H1 (cell line): ENCODE results near the gene APEH. TPM values are rescaled to one million over a fixed set of nuclear protein-coding genes. Genes with fewer than 3 reads are reported as not detected.

Source experiments
- CTCF ChIA-PET: fragments of 300-600 bp; sonication (Branson Sonifier 250); formaldehyde crosslinking; loops from one replicate; lab custom pipeline; 2021; ENCODE audit not compliant: partially characterized antibody; lab: Charles Lee
- POLR2A ChIA-PET: fragments of 300-600 bp; sonication (Branson Sonifier 250); formaldehyde crosslinking; loops from one replicate; lab custom pipeline; 2021; ENCODE audit warnings: inconsistent platforms; ENCODE audit not compliant: partially characterized antibody; lab: Charles Lee
- DNase-seq, 2 experiments: peaks; one replicate each; pipeline versions ENCODE4 v3.0.0 to v3.0.0-alpha.2; 2010 to 2022; ENCODE audit warnings: low spot score in 2 of 2, low read depth in 1 of 2, mixed read lengths in 1 of 2
- FAIRE-seq: peaks from 2 replicates; lab custom pipeline; 2011; peaks lifted over from hg19 to GRCh38; lab: Jason Lieb, UNC
- H2AFZ ChIP-seq: 2 replicates; pipeline ENCODE4 v1.8.1; 2012; ENCODE audit warnings: low read length, inconsistent platforms
- H2AK5ac ChIP-seq: 2 replicates; pipeline ENCODE4 v1.6.1; 2013; ENCODE audit warnings: low read depth, low read length
- H2BK120ac ChIP-seq: replicated peaks from 2 replicates; pipeline ENCODE3; 2013; ENCODE audit warnings: low read depth, low read length, inconsistent platforms
- H2BK12ac ChIP-seq: 2 replicates; pipeline ENCODE4 v1.6.1; 2013; ENCODE audit warnings: low read depth, low read length
- H2BK15ac ChIP-seq: 2 replicates; pipeline ENCODE4 v1.6.1; 2013; ENCODE audit warnings: low read length
- H2BK20ac ChIP-seq: 2 replicates; pipeline ENCODE4 v1.6.1; 2013; ENCODE audit warnings: low read length
- H2BK5ac ChIP-seq: 2 replicates; pipeline ENCODE4 v1.6.1; 2013; ENCODE audit warnings: low read depth, low read length
- H3K14ac ChIP-seq: 2 replicates; pipeline ENCODE4 v1.6.1; 2013; ENCODE audit warnings: inconsistent platforms; ENCODE audit not compliant: insufficient read length
- H3K18ac ChIP-seq: 2 replicates; pipeline ENCODE4 v1.6.1; 2013; ENCODE audit warnings: low read length; ENCODE audit errors: extremely low read depth
- H3K23ac ChIP-seq: 2 replicates; pipeline ENCODE4 v1.6.1; 2013; ENCODE audit warnings: inconsistent platforms; ENCODE audit not compliant: insufficient read length
- H3K23me2 ChIP-seq: 2 replicates; pipeline ENCODE4 v1.6.1; 2013; ENCODE audit warnings: low read depth, low read length
- H3K27ac ChIP-seq: 2 replicates; pipeline ENCODE4 v1.6.1; 2011; ENCODE audit warnings: low read depth, low read length, inconsistent platforms
- H3K27me3 ChIP-seq, 4 experiments: replicated peaks in 1 of 4; 1 replicate in 1 of 4; 2 replicates in 3 of 4; pipeline versions ENCODE4 v1.6.1 to v1.8.1; 2011 to 2013; ENCODE audit warnings: low read length in 3 of 4, mild to moderate bottlenecking in 3 of 4, inconsistent platforms in 2 of 4, mixed read lengths in 2 of 4, moderate library complexity in 1 of 4; ENCODE audit not compliant: control insufficient read depth in 3 of 4, insufficient read depth in 3 of 4; ENCODE audit errors: extremely low read depth in 1 of 4
- H3K36me3 ChIP-seq, 4 experiments: 2 replicates each; pipeline versions ENCODE4 v1.6.1 to v1.8.1; 2011 to 2013; ENCODE audit warnings: mild to moderate bottlenecking in 4 of 4, low read length in 3 of 4, moderate library complexity in 2 of 4, control low read depth in 1 of 4, inconsistent platforms in 1 of 4; ENCODE audit not compliant: insufficient read depth in 4 of 4, control insufficient read depth in 2 of 4
- H3K4ac ChIP-seq: replicated peaks from 2 replicates; pipeline ENCODE3; 2013; ENCODE audit warnings: low read length, low read depth, mixed read lengths, inconsistent platforms; ENCODE audit not compliant: insufficient read length
- H3K4me1 ChIP-seq, 4 experiments: replicated peaks in 1 of 4; 1 replicate in 1 of 4; 2 replicates in 3 of 4; pipeline versions ENCODE4 v1.6.1 to v1.8.1; 2011 to 2013; ENCODE audit warnings: low read length in 3 of 4, inconsistent platforms in 2 of 4, mixed read lengths in 1 of 4; ENCODE audit not compliant: insufficient read depth in 4 of 4, control insufficient read depth in 3 of 4
- H3K4me2 ChIP-seq, 2 experiments: 2 replicates each; pipeline versions ENCODE4 v1.6.1 to v1.8.1; 2011 to 2013; ENCODE audit warnings: low read depth in 2 of 2, low read length in 2 of 2, control low read depth in 1 of 2, inconsistent platforms in 1 of 2, mild to moderate bottlenecking in 1 of 2; ENCODE audit not compliant: insufficient read depth in 1 of 2
- H3K4me3 ChIP-seq, 4 experiments: fragments of 200-600, 300-600 bp in 1 of 4; sonication (generic), shearing (Covaris generic), sonication (Bioruptor Twin) in 1 of 4; 2 replicates each; pipeline versions ENCODE4 v1.5.1 to v1.8.1; 2011 to 2016; ENCODE audit warnings: low read length in 4 of 4, low read depth in 3 of 4, control low read depth in 2 of 4, inconsistent platforms in 2 of 4, mild to moderate bottlenecking in 2 of 4, mixed read lengths in 1 of 4, moderate library complexity in 1 of 4; ENCODE audit not compliant: insufficient read depth in 2 of 4; ENCODE audit errors: extremely low read depth in 1 of 4
- H3K56ac ChIP-seq: replicated peaks from 2 replicates; pipeline ENCODE3; 2013; ENCODE audit warnings: low read depth, mild to moderate bottlenecking, mixed read lengths, low read length, inconsistent platforms; ENCODE audit not compliant: insufficient read length
- H3K79me1 ChIP-seq: 2 replicates; pipeline ENCODE4 v1.6.1; 2013; ENCODE audit warnings: low read depth, low read length, control low read depth
- H3K79me2 ChIP-seq, 2 experiments: 2 replicates each; pipeline versions ENCODE4 v1.6.1 to v1.8.1; 2012 to 2013; ENCODE audit warnings: low read length in 2 of 2, mild to moderate bottlenecking in 2 of 2, inconsistent platforms in 1 of 2; ENCODE audit not compliant: insufficient read depth in 2 of 2, control insufficient read depth in 1 of 2
- H3K9ac ChIP-seq, 4 experiments: replicated peaks in 1 of 4; 1 replicate in 1 of 4; 2 replicates in 3 of 4; pipeline versions ENCODE4 v1.6.1 to v1.8.1; 2011 to 2013; ENCODE audit warnings: low read depth in 3 of 4, low read length in 3 of 4, control low read depth in 2 of 4, mild to moderate bottlenecking in 2 of 4, moderate library complexity in 2 of 4, inconsistent platforms in 1 of 4; ENCODE audit errors: extremely low read depth in 1 of 4
- H3K9me3 ChIP-seq, 2 experiments: 2 replicates each; pipeline versions ENCODE4 v1.6.1 to v1.8.1; 2012 to 2013; ENCODE audit warnings: mild to moderate bottlenecking in 2 of 2, moderate library complexity in 2 of 2, control low read depth in 1 of 2, inconsistent platforms in 1 of 2, low read depth in 1 of 2, low read length in 1 of 2, mixed read lengths in 1 of 2; ENCODE audit not compliant: insufficient read depth in 2 of 2
- H4K20me1 ChIP-seq, 2 experiments: replicated peaks in 1 of 2; 2 replicates each; pipeline versions ENCODE3 to v1.8.1; 2011 to 2013; ENCODE audit warnings: inconsistent platforms in 2 of 2, low read length in 2 of 2, mild to moderate bottlenecking in 1 of 2; ENCODE audit not compliant: insufficient read depth in 2 of 2, control insufficient read depth in 1 of 2
- H4K5ac ChIP-seq: 2 replicates; pipeline ENCODE4 v1.6.1; 2013; ENCODE audit warnings: low read length, low read depth, mixed read lengths, inconsistent platforms; ENCODE audit not compliant: insufficient read length
- H4K8ac ChIP-seq: 2 replicates; pipeline ENCODE4 v1.8.0; 2013; ENCODE audit warnings: mild to moderate bottlenecking, moderate library complexity, low read length, inconsistent platforms; ENCODE audit not compliant: insufficient read depth; ENCODE audit errors: extremely low read depth
- H4K91ac ChIP-seq: replicated peaks from 2 replicates; pipeline ENCODE3; 2013; ENCODE audit warnings: low read length, mixed read lengths, inconsistent platforms; ENCODE audit not compliant: insufficient read length
- CHD1 ChIP-seq: IDR thresholded peaks from 2 replicates; pipeline ENCODE4 v1.6.1; 2012; ENCODE audit warnings: low read depth, low read length, improper control_type of control experiment
- CREB1 ChIP-seq: IDR thresholded peaks from 2 replicates; pipeline ENCODE4 v1.6.1; 2012; ENCODE audit warnings: inconsistent platforms
- HDAC2 ChIP-seq, 2 experiments: fragments of 300-600 bp in 1 of 2; sonication (generic) in 1 of 2; IDR thresholded peaks; 2 replicates each; pipeline ENCODE4 v1.6.1; 2011 to 2012; ENCODE audit warnings: low read depth in 2 of 2, low read length in 2 of 2, mild to moderate bottlenecking in 2 of 2, moderate library complexity in 2 of 2, borderline replicate concordance in 1 of 2, inconsistent platforms in 1 of 2
- JUND ChIP-seq: IDR thresholded peaks from 2 replicates; pipeline ENCODE4 v1.6.1; 2011; ENCODE audit warnings: mild to moderate bottlenecking, improper control_type of control experiment, low read length
- SIRT6 ChIP-seq: IDR thresholded peaks from one replicate; pipeline ENCODE4 v1.7.1; 2012; ENCODE audit warnings: low read length, inconsistent platforms
- SP1 ChIP-seq: IDR thresholded peaks from 2 replicates; pipeline ENCODE4 v1.6.1; 2011; ENCODE audit warnings: low read depth, low read length
- SRF ChIP-seq: IDR thresholded peaks from 2 replicates; pipeline ENCODE4 v1.6.1; 2011; ENCODE audit warnings: mild to moderate bottlenecking, low read depth, low read length, moderate library complexity
- ZNF274 ChIP-seq: IDR thresholded peaks from 2 replicates; pipeline ENCODE4 v1.7.0; 2012; ENCODE audit warnings: low read length, borderline replicate concordance; ENCODE audit errors: extremely low read depth
- WGBS, 2 experiments: shearing (Covaris generic) in 1 of 2; methylation state at CpG; one replicate each; pipeline versions ENCODE4 v1.1.6 to v1.1.7; 2013 to 2015; ENCODE audit warnings: low lambda C conversion rate in 2 of 2, mixed read lengths in 2 of 2, inconsistent platforms in 1 of 2, low coverage in 1 of 2, missing lambda C conversion rate in 1 of 2; ENCODE audit not compliant: insufficient replicate concordance in 2 of 2, insufficient coverage in 1 of 2, insufficient read length in 1 of 2; ENCODE audit errors: extremely low coverage in 1 of 2, missing lambda C conversion rate in 1 of 2; 5-methylcytosine and 5-hydroxymethylcytosine counted together
- polyA plus RNA-seq, 7 experiments: library from polyadenylated mRNA; depleted of rRNA in 3 of 7; stranded (reverse) in 5 of 7; unstranded in 2 of 7; fragments of >200 nt in 5 of 7; fragments of 200-250 nt in 2 of 7; gene quantifications; 1 replicate in 5 of 7; 2 replicates in 1 of 7; 4 replicates in 1 of 7; pipeline versions ENCODE4 v1.2.1 to v1.2.3, GENCODE V29; 2011 to 2013; ENCODE audit warnings: missing spikeins in 2 of 7, mixed read lengths in 2 of 7
- total RNA-seq: library from RNA; stranded (reverse); fragmentation: NEBNext Ultra II Directional; extraction: Animal tissue kit (Norgen Biotek cat#: 25700); gene quantifications from 2 replicates; pipeline ENCODE4 v1.2.1, GENCODE V29; 2021

Gene APEH
- total and polyA plus RNA-seq, 2 of the 8 experiments (the other 6 are each of a cell fraction or from before 2014, with no cell fraction given), result 222 to 260 TPM

DNA sequence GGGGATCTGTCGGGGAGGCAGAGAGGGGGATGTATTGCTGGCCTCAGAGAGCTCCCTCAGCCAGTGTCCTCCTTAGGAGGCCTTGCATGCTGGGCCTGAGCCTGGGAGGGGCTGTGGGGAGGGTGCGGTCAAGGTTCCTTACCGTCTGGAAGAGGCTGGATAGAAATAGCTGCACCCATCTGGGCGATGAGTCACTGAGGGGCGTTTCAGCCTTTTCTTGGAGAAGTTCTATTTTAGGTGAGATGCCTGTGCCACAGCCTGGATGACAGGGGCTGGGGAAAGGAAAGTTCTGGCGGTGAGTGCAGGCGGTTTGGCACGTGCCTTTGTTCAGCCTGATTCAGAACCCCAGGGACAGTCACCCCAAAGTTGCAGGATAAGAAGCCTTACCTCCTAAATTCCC is 35.7 kb upstream of the APEH start:
- H3K4me2 ChIP-seq, result no peak overlapping the region
- FAIRE-seq, result no peak

More for the DNA sequence above, 35.7 kb upstream of the APEH start:
- no peak overlapping the region for H2AK5ac ChIP-seq
- H2AFZ ChIP-seq, result no peak overlapping the region
- no peaks in the 10 kb centered on the region for H3K9me3 ChIP-seq
- H2BK15ac ChIP-seq, result no peak overlapping the region
- no peak overlapping the region for H4K91ac ChIP-seq
- CTCF ChIA-PET, result interaction anchor here (1.1 to 5.1 kb wide), 4 partner anchors 16 to 68 kb away, joined by 3 to 39 read pairs (median 8); no protein-coding TSS in a partner anchor
- no peak overlapping the region for H4K5ac ChIP-seq
- no peaks in the 10 kb centered on the region for H4K20me1 ChIP-seq
- WGBS, 2 experiments, result 84% methylated on average over 7 of the region's 8 CpGs; no CpG with 5 or more reads in 1 of the 2 experiments
- no peak overlapping the region for H3K4me3 ChIP-seq
- no peak for DNase-seq
- POLR2A ChIA-PET, result interaction anchor here (2.1 kb wide), 1 partner anchor 14 kb away, joined by 4 read pairs; no protein-coding TSS in a partner anchor
- no peak overlapping the region for H3K56ac ChIP-seq
- H3K4me1 ChIP-seq, result peaks cover 0 to 3% (median 0%) of the 10 kb centered on the region in 4 experiments; a peak in 1 of 7 replicates
- no peak overlapping the region for H4K8ac ChIP-seq
- no peaks in the 10 kb centered on the region for H3K36me3 ChIP-seq
- no peak overlapping the region for H3K9ac ChIP-seq
- no peak overlapping the region for H3K18ac ChIP-seq
- TF ChIP-seq CHD1 (no peak), JUND (no peak), SP1 (no peak), SRF (no peak), HDAC2 (IDR thresholded peaks at IDR 0.05; ENCODE audit: borderline replicate concordance in 1 of 2, low read depth in 2 of 2, low read length in 2 of 2) (no peak), ZNF274 (no peak), SIRT6 (no peak), CREB1 (no peak)
- no peak overlapping the region for H3K23ac ChIP-seq
- no peak overlapping the region for H3K27ac ChIP-seq
- no peaks in the 10 kb centered on the region for H3K23me2 ChIP-seq
- H3K27me3 ChIP-seq, result no peaks in the 10 kb centered on the region
- H3K79me1 ChIP-seq, result no peaks in the 10 kb centered on the region
- no peaks in the 10 kb centered on the region for H3K79me2 ChIP-seq
- no peak overlapping the region for H3K14ac ChIP-seq
- no peak overlapping the region for H2BK5ac ChIP-seq
- no peak overlapping the region for H2BK12ac ChIP-seq
- H3K4ac ChIP-seq, result no peak overlapping the region
- H2BK20ac ChIP-seq, result no peak overlapping the region
- H2BK120ac ChIP-seq, result no peak overlapping the region
